Smooth muscle cell (in vitro differentiated cells): ENCODE measurements around the gene MAN1B1. TPM values are rescaled to one million over a fixed set of nuclear protein-coding genes. Genes with fewer than 3 reads are reported as not detected.

Source experiments
- DNase-seq: peaks from one replicate; lab custom pipeline; 2025; ENCODE audit not compliant: unreplicated experiment; lab: John Stamatoyannopoulos, UW
- H2AFZ ChIP-seq: fragments of 200-600 bp; sonication (generic); 2 replicates; pipeline ENCODE4 v1.6.0; 2016; ENCODE audit warnings: antibody characterized with exemption, low read depth, mild to moderate bottlenecking
- H3F3A ChIP-seq: fragments of 200-600 bp; sonication (generic); 2 replicates; pipeline ENCODE4 v1.6.0; 2017; ENCODE audit warnings: antibody characterized with exemption, low read depth
- H3K27ac ChIP-seq: fragments of 200-600 bp; sonication (generic); 2 replicates; pipeline ENCODE4 v1.5.1; 2016; ENCODE audit warnings: low read depth, mild to moderate bottlenecking
- H3K27me3 ChIP-seq: fragments of 200-600 bp; sonication (generic); 2 replicates; pipeline ENCODE4 v1.6.1; 2016; ENCODE audit warnings: low read depth, mild to moderate bottlenecking
- H3K36me3 ChIP-seq: fragments of 200-600 bp; sonication (generic); 2 replicates; pipeline ENCODE4 v1.5.1; 2016; ENCODE audit warnings: low read depth
- H3K4me1 ChIP-seq: fragments of 200-600 bp; sonication (generic); 2 replicates; pipeline ENCODE4 v1.5.1; 2016; ENCODE audit warnings: low read depth
- H3K4me2 ChIP-seq: fragments of 200-600 bp; sonication (generic); 2 replicates; pipeline ENCODE4 v1.6.0; 2016; ENCODE audit warnings: mild to moderate bottlenecking
- H3K4me3 ChIP-seq: fragments of 200-600 bp; sonication (generic); 2 replicates; pipeline ENCODE4 v1.5.1; 2016; ENCODE audit warnings: mild to moderate bottlenecking
- H3K79me2 ChIP-seq: fragments of 200-600 bp; sonication (generic); 2 replicates; pipeline ENCODE4 v1.6.0; 2016; ENCODE audit warnings: low read depth, mild to moderate bottlenecking
- H3K9ac ChIP-seq: fragments of 200-600 bp; sonication (generic); 2 replicates; pipeline ENCODE4 v1.6.0; 2016; ENCODE audit warnings: low read depth
- H3K9me3 ChIP-seq: fragments of 200-600 bp; sonication (generic); replicated peaks from 2 replicates; pipeline ENCODE4 v1.5.1; 2016; ENCODE audit warnings: low read depth
- H4K20me1 ChIP-seq: fragments of 200-600 bp; sonication (generic); 2 replicates; pipeline ENCODE4 v1.6.0; 2016; ENCODE audit warnings: low read depth
- CTCF ChIP-seq: fragments of 200-600 bp; sonication (generic); IDR thresholded peaks from 2 replicates; pipeline ENCODE4 v1.5.1; 2017; ENCODE audit warnings: borderline replicate concordance, mild to moderate bottlenecking, antibody characterized with exemption; ENCODE audit not compliant: insufficient read depth, poor library complexity, severe bottlenecking
- WGBS: methylation state at CpG from one replicate; pipeline ENCODE4 v1.1.7; 2016; ENCODE audit warnings: low lambda C conversion rate; 5-methylcytosine and 5-hydroxymethylcytosine counted together
- polyA plus RNA-seq: library from polyadenylated mRNA; unstranded; fragments of >200 nt; fragmentation: Nextera tagmentation; extraction: Ambion mirVana; gene quantifications from 2 replicates; pipeline ENCODE4 v1.2.1, GENCODE V29; 2016
- total RNA-seq: library from RNA; depleted of rRNA; stranded (reverse); fragments of >200 nt; gene quantifications from 2 replicates; pipeline ENCODE4 v1.2.3, GENCODE V29; 2014

The MAN1B1 gene
- total and polyA plus RNA-seq, 2 experiments from 2014 or later: 62.9 to 97.1 TPM

- TF ChIP-seq CTCF: peak; percentile 37
- H3K27ac ChIP-seq: no peak overlapping the region
- no peaks in the 10 kb centered on the region for H3F3A ChIP-seq
- H3K27me3 ChIP-seq: peaks cover 80% of the 10 kb centered on the region
- peaks cover 21% of the 10 kb centered on the region for H3K4me1 ChIP-seq
- no peak overlapping the region for H3K4me2 ChIP-seq
- H2AFZ ChIP-seq: no peak overlapping the region
- WGBS: 53% methylated on average over 33 of the region's 38 CpGs
- peak; percentile 13 for DNase-seq
- H3K9me3 ChIP-seq: no peaks in the 10 kb centered on the region
- H3K36me3 ChIP-seq: no peaks in the 10 kb centered on the region
- peaks cover 4% of the 10 kb centered on the region for H4K20me1 ChIP-seq
- H3K79me2 ChIP-seq: no peaks in the 10 kb centered on the region
- no peak overlapping the region for H3K9ac ChIP-seq
- H3K4me3 ChIP-seq: no peak overlapping the region
Measured at GRCh38 chr9:137049544-137050449, 37.0 kb upstream of the MAN1B1 start.

- Histone ChIP-seq H2AFZ (no peak overlapping the region), H3K27me3 (peaks cover 80% of the 10 kb centered on the region), H3K79me2 (no peaks in the 10 kb centered on the region), H3K4me2 (no peak overlapping the region), H3K4me3 (no peak overlapping the region), H3K9ac (no peak overlapping the region), H4K20me1 (no peaks in the 10 kb centered on the region), H3K36me3 (no peaks in the 10 kb centered on the region), H3K27ac (no peak overlapping the region), H3F3A (no peaks in the 10 kb centered on the region), H3K4me1 (peaks cover 16% of the 10 kb centered on the region), H3K9me3 (no peaks in the 10 kb centered on the region)
- WGBS: 86% methylated on average over 5 of the region's 5 CpGs
- no peak for DNase-seq
- no peak for TF ChIP-seq CTCF
Measured at GRCh38 chr9:137050570-137050969, 36.2 kb upstream of the MAN1B1 start.

- H3K27me3 ChIP-seq: peaks cover 78% of the 10 kb centered on the region
- WGBS: 94% methylated on average over 17 of the region's 17 CpGs
Measured at GRCh38 chr9:137051145-137051724, 35.5 kb upstream of the MAN1B1 start.

More at GRCh38 chr9:137051145-137051724, 35.5 kb upstream of the MAN1B1 start:
- no peak overlapping the region for H3K4me3 ChIP-seq
- H2AFZ ChIP-seq: no peak overlapping the region
- no peaks in the 10 kb centered on the region for H3K36me3 ChIP-seq
- no peak overlapping the region for H3K9ac ChIP-seq
- DNase-seq: no peak
- H3K9me3 ChIP-seq: no peaks in the 10 kb centered on the region
- no peak overlapping the region for H3K4me2 ChIP-seq
- H3K4me1 ChIP-seq: peaks cover 11% of the 10 kb centered on the region
- H3F3A ChIP-seq: no peaks in the 10 kb centered on the region
- TF ChIP-seq CTCF: no peak
- no peak overlapping the region for H3K27ac ChIP-seq
- no peaks in the 10 kb centered on the region for H3K79me2 ChIP-seq
- no peaks in the 10 kb centered on the region for H4K20me1 ChIP-seq
